ENCODE data around the gene USH2A.
A peak's percentile ranks its signal among the peaks of the same experiment; 100 is the strongest.

Gene USH2A, protein sequence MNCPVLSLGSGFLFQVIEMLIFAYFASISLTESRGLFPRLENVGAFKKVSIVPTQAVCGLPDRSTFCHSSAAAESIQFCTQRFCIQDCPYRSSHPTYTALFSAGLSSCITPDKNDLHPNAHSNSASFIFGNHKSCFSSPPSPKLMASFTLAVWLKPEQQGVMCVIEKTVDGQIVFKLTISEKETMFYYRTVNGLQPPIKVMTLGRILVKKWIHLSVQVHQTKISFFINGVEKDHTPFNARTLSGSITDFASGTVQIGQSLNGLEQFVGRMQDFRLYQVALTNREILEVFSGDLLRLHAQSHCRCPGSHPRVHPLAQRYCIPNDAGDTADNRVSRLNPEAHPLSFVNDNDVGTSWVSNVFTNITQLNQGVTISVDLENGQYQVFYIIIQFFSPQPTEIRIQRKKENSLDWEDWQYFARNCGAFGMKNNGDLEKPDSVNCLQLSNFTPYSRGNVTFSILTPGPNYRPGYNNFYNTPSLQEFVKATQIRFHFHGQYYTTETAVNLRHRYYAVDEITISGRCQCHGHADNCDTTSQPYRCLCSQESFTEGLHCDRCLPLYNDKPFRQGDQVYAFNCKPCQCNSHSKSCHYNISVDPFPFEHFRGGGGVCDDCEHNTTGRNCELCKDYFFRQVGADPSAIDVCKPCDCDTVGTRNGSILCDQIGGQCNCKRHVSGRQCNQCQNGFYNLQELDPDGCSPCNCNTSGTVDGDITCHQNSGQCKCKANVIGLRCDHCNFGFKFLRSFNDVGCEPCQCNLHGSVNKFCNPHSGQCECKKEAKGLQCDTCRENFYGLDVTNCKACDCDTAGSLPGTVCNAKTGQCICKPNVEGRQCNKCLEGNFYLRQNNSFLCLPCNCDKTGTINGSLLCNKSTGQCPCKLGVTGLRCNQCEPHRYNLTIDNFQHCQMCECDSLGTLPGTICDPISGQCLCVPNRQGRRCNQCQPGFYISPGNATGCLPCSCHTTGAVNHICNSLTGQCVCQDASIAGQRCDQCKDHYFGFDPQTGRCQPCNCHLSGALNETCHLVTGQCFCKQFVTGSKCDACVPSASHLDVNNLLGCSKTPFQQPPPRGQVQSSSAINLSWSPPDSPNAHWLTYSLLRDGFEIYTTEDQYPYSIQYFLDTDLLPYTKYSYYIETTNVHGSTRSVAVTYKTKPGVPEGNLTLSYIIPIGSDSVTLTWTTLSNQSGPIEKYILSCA (N-terminal part only)

DNA sequence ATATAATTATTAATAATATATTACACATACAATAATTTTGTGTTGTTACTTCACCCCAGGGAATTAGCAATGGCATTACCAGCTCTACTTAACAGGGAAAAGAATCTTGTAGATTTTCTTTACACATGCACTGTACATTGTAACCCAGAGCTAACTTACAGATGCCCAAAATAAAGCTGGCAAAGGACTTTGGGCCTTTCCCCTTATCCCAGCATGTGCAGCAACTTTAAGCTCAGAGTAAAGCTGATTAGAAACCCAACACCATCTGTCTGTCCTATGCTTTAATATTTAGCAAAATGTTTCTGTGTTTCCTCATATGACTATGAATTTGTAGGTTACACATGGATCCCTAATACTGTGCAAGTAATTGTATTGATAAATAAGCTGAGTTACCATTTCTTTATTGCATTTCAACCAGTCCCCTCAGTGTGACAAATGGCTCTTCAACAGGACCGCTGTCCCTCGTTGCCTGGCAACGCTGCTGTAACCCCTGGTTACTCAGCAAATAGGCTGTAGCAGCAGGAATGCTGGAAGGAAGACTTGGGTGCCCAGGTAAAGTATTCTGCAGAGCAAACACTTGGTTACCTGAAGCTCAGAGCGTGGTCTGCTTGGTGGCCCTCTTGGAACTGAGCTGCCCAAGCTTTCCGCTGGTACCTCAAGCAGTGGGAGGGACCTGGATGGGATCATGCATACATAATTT lies at the start of gene USH2A:
USH2A (minus strand) TSS at position 628 of the 700 bp plus-strand sequence. CDS start 1,112 bp downstream, outside the sequence.
- no peak for DNase-seq (ENCODE audit: low spot score)

DNA sequence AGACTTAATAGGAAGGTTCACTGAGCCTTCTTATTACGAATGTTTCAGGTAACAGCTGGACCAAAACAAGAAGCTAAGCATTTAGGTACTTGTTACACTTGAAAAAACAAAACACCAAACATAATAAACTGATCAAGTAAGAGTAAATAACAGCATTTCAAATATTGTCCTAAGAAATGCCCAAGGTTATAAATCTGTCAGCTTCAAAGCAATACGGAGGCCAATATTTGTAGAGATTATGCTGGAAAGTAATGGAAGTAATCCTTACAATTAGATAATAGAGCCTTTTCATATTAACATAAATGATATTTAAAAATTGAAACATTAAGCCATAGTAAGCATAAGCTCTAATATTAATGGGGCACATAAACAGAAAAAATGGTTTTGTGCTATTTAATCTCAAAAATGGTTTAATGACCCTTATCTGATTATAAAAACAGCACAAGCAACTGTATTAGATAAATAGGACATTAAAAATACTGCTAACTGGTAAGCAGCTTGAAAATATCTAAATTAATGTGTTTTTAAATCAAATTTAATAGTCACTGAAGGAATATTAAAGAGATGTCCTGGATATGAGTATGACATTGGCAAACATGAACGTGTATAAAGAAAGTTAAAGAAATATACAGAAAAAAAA lies 43.0 kb upstream of the USH2A start:
- DNase-seq (ENCODE audit: low spot score): no peak

DNA sequence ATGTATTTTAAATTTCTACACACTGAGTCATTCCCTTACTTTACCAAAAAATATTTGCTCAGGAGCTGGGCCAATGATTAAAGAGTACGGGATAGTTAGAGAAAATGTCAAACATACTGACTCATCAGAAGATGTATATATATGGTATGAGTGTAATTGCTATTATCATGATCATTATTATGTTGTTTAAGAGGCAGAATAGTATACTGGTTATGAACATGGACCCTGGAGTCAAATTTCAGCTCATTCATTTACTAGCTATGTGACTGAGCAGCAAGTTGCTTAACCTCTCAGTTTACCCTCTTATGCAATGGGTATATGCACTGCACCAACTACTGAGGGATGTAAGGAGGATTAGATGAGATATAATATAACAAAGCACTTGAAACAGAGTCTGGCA lies 41.2 kb upstream of the USH2A start:
- DNase-seq (ENCODE audit: low spot score): peak; percentile 5

DNA sequence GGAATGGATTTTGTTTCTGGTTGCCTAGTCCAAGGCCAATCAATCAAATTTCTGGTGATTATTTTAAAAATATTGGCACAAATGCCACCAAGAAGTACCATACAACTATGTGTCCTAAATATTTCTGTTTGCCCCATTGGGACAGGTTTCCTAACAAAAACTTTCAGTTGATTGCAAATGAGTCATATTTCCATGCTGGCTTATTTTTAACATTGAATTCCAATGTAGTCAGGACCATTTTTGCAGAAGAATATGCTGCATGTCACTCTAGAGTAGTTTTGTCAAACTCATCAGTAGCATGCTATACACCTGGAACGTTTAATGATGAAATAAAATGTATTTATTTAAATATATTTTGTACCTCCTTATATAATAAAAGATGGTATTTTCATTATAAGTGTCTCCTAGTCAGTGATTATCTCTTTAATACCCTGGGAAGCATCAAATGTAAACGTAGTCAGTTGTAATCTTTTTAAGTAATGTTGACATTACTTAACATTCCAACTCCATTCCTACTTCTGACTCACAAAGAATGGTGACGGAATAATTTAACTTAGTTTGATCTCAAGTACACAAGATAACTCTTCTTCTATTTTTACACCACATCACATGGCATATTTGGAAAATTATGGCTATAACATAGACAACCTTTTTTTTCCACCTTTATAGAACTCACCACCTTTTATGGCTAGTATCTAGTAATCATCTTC lies 39.0 kb upstream of the USH2A start:
- no peak for DNase-seq (ENCODE audit: low spot score)

DNA sequence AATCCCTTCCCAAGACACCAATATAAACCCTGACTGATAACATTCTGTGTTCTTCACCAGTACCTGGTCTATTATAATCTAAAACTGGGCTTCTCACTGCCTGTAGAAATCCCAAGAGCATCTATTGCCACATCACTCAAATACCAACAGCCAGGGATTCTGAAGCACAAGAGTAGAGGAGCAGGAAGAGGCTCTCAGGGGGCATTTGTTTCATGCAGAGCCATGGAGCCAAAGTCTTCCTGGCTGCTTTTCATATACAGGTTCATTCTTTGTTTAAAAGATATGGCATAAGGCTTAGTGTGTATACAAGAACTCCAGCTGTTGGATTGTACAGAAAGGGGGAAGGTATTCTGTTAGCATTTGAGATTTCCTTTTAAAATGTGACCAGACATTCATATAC lies 38.2 kb upstream of the USH2A start:
- no peak for DNase-seq (ENCODE audit: low spot score)

DNA sequence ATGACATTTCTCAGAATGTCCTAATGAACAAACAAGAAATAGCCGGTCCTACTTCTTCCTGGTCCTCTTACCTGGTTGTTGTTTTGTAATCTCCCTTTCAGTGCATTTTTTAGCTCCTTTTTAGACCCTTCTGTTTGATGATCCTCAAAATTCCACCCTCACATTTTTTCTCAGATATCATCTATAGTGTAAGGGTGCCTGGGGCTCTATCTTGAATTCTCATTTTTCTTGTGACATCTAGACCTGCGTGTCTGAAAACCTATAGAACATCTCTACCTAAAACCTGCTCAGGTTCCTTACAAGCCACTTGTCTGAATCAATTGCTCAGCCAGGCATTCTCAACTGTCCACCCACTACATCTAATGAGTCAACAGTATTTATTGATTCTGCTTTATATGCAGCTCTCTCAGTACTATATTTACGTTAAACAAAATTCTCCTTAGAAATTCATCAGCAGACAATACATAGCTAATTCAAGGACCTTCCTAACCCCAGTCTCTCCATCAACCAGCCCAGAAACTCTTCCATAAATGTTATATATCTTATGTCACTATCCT lies 36.5 kb upstream of the USH2A start:
- DNase-seq (ENCODE audit: low spot score): no peak

DNA sequence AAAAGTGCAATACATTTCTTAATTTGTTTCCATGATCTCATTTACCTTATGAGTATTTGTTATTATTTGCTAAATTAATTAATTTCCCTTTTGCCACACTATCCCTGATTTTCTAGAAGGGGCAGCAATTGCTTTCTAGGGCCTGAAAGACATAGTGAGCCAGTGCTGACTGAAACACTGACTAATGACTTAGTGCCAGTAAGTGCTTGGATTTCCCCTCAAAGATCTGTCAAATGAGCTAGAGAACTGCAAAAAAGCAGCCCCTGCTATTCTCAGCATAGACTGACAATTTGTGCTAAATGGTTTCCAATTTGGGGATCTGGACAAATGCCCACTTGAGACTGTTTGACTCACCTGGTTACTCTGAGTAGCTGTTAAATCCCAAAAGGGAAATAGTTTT lies 35.6 kb upstream of the USH2A start:
- DNase-seq (ENCODE audit: low spot score): no peak

DNA sequence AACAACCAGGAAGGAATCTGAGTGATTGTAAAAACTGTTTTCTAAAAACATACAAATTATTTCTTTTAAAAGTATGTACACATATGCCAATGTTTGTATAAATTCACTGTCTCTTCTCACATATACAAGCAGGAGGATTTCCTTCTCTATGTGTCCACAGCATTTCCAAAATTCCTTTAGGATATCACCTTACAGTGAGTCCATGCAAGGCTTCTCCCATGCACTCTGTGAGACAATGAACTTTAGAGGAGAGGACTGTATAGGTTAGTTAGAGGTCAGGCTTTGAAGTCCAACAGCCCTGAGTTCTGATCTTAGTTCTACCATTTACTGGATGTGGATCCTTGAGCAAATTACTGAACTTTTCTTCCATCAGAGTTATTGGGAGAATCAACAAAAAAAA lies 34.1 kb upstream of the USH2A start:
- no peak for DNase-seq (ENCODE audit: low spot score)

DNA sequence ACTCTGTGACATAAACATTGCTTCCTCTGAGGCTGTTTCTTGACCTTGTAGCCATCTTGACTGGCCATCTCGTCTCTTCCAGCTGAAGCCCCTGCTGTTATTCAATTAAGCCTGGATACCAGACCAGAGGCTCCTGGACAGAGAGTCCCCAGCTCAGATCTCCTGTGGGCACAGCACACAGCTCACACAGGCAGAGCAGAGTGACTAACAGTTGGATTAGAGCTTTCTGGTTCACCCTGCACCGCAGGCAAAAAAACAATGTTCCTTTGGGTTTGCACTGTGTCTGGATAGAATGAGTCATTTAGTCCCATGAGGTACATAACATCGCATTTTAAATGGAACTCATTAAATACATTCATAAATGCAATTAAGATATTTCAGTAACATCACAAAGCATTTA lies 33.4 kb upstream of the USH2A start:
- peak; percentile 17 for DNase-seq (ENCODE audit: low spot score)

DNA sequence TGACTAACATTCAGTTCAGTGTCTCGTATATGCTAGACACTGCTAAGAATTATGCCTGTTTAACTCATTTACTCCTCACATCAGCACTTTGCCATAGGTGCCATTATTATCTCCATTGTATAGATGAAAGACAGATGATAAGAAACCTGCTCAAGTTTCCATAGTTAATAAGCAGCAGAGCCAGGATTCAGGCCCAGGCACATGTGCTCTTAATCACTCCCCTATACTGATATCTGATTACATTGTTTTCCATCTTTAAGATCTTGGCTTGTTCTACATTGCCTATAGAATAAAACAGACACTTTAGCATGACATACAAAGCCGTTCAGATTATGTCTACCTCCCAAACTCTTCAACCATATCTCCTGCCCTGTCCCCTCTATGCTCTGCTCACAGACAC lies 30.5 kb upstream of the USH2A start:
- DNase-seq (ENCODE audit: low spot score): no peak

DNA sequence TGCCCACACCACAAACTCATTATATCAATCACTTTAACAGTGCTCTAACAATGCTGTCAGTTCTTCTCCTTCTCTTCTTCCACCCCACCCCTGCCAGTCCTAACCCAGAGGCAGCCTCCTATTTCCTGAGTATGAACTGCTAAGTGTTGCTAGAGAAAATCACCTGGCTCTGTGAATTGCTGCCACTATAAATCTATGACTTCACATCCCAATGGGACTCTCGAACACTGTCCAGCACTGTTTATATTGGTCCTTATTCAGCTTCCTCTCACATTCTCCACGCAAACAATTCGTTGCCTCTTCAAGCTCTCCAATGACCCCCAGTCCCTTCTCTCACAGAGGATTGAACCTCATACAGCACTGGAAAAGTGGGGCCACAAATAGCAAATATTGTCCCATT lies 27.0 kb upstream of the USH2A start:
- no peak for DNase-seq (ENCODE audit: low spot score)

DNA sequence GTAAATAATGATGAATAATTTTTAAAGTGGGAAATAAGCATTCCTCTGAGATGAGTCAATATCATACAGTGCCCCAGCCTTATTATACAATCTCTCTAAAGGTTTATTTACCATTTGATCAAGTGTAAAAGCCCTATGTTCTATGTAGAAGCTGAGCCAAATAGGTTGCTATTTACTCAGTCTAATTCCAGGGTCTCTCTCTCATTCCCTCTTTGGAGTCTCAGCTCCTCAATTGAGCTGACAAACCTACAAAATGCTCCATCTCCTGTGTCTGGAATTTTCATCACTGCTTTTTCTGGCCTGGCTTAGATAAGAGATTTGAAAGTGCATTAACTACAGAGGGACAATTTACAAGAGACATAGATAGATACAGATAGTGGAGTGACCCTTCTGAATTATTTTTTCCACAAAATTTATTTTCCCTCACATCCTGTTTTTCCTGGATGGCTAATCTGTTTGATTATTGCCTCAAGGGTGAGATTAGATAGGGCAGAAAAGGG lies 24.8 kb upstream of the USH2A start:
- no peak for DNase-seq (ENCODE audit: low spot score)

DNA sequence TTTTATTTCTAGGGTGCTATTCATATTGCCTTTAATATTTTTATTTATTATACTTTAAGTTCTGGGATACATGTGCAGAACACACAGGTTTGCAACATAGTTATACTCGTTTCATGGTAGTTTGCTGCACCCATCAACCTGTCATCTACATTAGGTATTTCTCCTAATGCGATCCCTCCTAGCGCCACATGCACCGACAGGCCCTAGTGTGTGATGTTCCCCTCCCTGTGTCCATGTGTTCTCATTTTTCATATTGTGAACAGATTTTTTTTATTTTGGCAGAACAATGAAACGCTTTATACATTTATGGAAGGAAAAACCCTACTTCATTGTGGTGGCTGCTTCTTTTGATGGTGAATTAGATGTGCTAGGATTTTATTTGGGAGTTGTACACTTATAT lies 14.4 kb upstream of the USH2A start:
- DNase-seq (ENCODE audit: low spot score): no peak

DNA sequence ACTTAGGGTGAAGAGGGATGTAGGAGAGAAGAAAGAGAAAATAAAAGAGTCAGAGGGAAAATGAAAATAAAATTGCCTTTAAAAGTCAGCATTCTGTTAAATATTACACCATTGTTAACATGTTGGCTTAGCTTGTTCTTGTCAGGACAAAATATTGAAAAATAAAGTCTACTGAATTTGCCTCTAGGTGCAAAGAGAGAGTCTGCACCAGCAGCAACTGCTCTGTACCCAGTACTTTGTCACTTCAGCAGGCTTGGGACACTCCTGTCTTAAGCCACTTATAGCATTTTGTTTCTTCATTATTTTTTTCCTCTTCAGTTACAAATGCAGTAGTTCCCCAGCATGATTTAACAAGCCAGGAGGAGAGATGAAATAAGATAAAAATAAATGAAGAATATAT lies 11.0 kb upstream of the USH2A start:
- DNase-seq (ENCODE audit: low spot score): no peak

DNA sequence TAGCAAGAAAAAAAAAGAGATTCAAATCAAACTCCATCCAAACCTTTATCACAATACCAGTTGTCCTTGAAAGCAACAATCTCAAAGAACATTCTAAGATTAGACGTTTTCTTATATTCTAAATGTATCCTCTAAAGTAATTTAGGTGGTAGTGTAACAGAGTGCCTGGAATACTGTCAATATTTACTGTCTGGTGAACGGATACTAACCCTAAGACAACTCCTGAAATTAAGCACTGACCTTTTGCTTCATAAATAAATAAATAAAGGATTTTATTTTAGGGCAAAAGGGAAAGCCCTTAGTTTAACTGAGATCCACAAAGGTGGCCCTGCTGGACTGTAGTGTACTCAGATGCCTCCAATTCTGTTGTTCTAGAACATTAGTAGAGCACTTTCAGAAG lies 9.9 kb upstream of the USH2A start:
- DNase-seq (ENCODE audit: low spot score): no peak

DNA sequence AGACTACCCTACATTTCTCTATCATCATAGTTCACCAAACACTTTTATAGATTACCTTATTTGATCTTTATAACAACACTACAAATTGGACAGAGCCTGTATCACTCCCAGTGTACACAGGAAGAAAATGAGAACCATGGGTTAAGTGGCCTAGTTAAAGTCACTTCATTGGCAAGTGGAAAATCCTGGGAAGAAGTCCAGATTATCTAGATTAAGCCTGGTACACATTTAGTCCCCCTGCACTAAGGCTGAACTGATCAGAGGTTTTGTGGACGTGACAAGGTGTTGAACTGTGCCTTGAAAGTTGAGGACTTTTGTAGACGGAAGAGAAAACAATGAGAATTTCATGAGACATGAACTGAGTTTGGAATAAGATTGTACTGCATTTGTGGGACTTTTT lies 7.5 kb upstream of the USH2A start:
- DNase-seq (ENCODE audit: low spot score): no peak

DNA sequence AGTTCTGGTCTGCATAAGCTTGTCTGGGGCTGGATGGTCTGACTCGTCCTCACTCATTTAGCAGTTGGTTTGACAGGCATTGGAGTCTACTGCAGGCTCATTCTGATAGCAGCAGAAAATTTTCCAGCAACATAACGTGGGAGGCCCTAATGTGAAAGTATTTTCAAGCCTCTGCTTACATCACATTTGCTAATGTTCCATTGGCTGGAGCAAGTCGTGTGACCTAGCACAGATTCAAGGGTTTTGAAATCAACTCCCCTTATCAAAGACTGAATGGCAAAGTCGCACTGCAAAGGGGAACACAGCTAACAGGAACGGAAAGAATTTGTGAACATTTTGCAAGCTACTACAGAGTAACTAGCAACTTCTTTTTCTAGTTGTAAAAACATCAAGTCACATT lies 2.3 kb upstream of the USH2A start:
- no peak for DNase-seq (ENCODE audit: low spot score)

DNA sequence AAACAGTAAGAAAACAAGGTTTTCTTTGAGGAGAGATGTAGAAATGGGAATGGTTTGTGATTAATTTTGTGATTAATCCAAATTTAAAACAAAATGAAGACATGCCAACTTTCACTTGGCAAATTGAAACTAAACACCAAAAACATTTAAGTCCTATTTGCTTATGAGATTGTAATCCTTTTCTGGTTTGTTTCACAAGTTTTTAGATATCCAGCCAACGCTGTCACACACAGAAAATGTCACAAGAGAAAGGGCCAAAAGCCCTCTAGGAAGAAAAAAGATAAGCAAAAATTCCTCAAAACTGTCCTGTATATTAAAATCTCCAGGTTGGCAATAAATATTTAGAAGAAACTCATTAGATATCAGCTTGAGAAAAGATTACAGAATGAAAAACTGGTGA lies 2.5 kb downstream of the USH2A start:
- DNase-seq (ENCODE audit: low spot score): no peak

DNA sequence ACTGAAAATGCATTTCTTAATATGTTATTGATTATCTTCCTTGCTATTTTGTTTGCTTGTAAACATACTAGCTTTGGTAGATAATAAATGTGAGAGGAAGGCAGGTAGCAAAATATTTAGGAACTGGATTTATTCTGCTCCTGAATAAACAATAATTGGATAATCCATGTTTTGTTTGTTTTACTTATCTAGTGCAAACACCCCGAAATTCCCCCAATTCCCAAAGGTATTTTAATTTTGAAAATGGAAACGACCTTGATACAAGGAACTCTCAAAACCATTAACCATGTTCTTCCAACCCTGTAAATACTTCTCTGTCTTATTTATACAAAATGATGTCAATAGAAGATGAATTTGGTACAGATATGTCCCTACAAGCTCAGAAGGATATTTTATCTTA lies 3.0 kb downstream of the USH2A start:
- no peak for DNase-seq (ENCODE audit: low spot score)

DNA sequence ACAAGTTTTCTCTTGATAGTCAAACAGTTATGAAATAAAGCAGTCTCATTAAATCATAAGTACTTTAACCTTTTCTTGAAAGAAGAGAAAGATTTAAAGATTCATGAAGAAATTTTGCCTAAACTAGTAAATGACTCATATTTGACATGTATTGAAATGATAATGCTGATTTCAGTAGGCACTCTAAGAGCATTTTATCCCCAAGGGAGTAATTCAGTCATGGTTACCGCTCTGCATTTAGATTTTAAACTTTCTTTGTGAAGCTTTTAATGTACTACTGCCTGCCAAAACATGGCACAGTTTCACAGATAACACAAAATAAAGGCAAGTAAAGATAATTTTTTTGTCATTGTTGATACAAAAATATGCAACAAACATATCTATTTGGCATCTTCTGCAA lies 6.8 kb downstream of the USH2A start:
- DNase-seq (ENCODE audit: low spot score): no peak

Data from AG08395 (cell line).